Measurements from ENCODE around the gene SLC25A12.

SLC25A12 gene

DNA sequence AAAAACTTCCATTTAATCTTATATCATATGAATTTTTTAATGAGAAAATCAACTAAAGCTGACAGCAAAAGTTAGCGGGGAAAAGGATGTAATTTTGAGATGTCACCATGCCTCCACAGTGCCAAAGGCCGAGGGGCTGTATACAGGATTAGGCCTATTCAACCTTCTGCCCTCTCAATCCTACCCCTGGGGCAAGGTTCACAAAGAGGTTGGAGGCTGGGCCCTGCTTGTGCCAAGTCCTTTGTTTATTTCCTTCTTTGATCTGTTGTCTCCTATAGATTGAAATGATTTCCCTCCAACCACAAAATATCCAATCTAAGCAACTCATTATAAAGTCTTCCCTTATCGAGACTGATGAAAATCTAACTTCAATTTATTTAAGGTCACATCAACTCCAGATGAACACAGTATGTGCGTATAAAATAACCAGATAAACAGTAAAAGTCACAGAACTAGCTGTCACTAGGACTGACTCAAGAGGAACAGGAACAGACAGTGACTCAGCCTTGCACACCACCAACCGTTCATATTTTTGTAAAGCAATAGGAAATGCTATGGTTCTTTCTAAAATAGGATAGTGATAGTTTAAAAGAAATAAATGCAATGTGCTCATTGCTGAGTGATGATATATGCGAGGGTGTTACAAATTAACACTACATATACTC, 95.8 kb downstream of the SLC25A12 start:
- Histone ChIP-seq H3K27me3 (ENCODE audit: control insufficient read depth, low read length) (no peaks in the 10 kb centered on the region), H3K4me1 (ENCODE audit: control insufficient read depth, low read length) (no peaks in the 10 kb centered on the region), H3F3A (ENCODE audit: control insufficient read depth, insufficient read depth) (no peaks in the 10 kb centered on the region), H3K27ac (ENCODE audit: low read depth, low read length) (no peak overlapping the region), H3K4me2 (ENCODE audit: low read length) (no peak overlapping the region), H3K4me3 (ENCODE audit: low read length) (no peak overlapping the region), H3K9me2 (replicated peaks; ENCODE audit: control insufficient read depth, low read length) (no peaks in the 10 kb centered on the region), H3K79me2 (ENCODE audit: control insufficient read depth, low read length) (no peaks in the 10 kb centered on the region), H3K36me3 (ENCODE audit: control insufficient read depth, low read length) (peaks cover 14% of the 10 kb centered on the region), H4K20me1 (ENCODE audit: control insufficient read depth, insufficient read depth, low read depth, low read length) (no peaks in the 10 kb centered on the region), H3K9me3 (ENCODE audit: control insufficient read depth, insufficient read depth, low read length) (no peaks in the 10 kb centered on the region)
- TF ChIP-seq CTCF (IDR thresholded peaks at IDR 0.05; ENCODE audit: low read depth, low read length, poor library complexity, severe bottlenecking) (no peak), EZH2phosphoT487 (IDR thresholded peaks at IDR 0.05; ENCODE audit: borderline replicate concordance, low read length) (no peak)

GRCh38 chr2:171794918-171795317, 99.1 kb downstream of the SLC25A12 start:
- Histone ChIP-seq H3K4me3 (ENCODE audit: low read length) (no peak overlapping the region), H3K27me3 (ENCODE audit: control insufficient read depth, low read length) (no peaks in the 10 kb centered on the region), H3K27ac (ENCODE audit: low read depth, low read length) (no peak overlapping the region), H4K20me1 (ENCODE audit: control insufficient read depth, insufficient read depth, low read depth, low read length) (no peaks in the 10 kb centered on the region), H3K4me1 (ENCODE audit: control insufficient read depth, low read length) (no peaks in the 10 kb centered on the region), H3K4me2 (ENCODE audit: low read length) (no peak overlapping the region), H3F3A (ENCODE audit: control insufficient read depth, insufficient read depth) (no peaks in the 10 kb centered on the region), H3K36me3 (ENCODE audit: control insufficient read depth, low read length) (peaks cover 31% of the 10 kb centered on the region), H3K9me3 (ENCODE audit: control insufficient read depth, insufficient read depth, low read length) (no peaks in the 10 kb centered on the region), H3K9me2 (replicated peaks; ENCODE audit: control insufficient read depth, low read length) (no peaks in the 10 kb centered on the region), H3K79me2 (ENCODE audit: control insufficient read depth, low read length) (no peaks in the 10 kb centered on the region)
- no peak for TF ChIP-seq CTCF (IDR thresholded peaks at IDR 0.05; ENCODE audit: low read depth, low read length, poor library complexity, severe bottlenecking)
- TF ChIP-seq EZH2phosphoT487 (IDR thresholded peaks at IDR 0.05; ENCODE audit: borderline replicate concordance, low read length) = no peak

DNA sequence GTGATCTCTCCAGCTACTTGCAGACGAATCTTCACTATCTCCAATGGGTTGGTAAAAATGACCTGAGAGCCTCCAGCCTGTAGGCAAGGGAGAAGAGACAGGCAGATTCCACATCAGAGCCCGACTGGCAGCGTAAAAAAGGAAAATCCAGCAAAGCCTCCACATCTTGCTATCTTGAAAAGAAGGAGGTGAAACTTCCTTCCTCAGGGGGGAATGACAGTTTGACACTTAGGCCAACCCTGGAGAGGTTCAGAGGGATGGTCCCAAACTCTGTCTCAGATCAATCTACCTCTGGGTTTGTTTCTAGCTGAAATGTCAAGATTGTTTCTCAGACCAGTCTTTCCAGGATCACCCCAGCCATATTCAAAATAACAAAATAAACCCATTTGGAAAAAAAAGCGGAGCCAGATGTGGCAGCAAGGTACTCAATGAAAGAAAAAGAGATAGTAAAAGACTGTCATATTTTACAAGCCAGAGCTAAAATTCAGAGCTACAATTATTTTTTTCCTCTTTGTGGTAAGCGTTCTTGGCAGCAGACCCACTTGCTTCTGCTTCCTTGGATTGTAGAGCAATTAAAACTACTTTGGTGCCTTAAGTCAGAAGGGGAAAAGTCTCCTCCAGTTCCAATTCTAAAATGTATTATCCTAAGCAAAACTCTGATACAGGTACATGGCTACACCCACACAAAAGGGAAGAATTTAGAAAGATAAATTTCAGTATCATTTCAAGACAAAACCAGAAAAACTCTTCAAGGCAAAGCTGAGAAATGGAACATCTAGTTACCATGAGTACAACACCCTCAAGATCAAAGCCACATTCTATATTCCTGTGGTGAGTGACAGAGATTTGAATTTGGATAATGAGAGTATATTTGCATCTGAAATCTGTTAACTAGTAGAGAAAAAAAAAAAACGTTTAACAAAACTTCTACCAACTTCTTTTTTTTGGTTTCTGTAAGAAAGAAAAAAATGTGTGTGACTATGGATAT, 100.1 kb downstream of the SLC25A12 start:
- Histone ChIP-seq H3K4me1 (ENCODE audit: control insufficient read depth, low read length) (no peaks in the 10 kb centered on the region), H4K20me1 (ENCODE audit: control insufficient read depth, insufficient read depth, low read depth, low read length) (no peaks in the 10 kb centered on the region), H3F3A (ENCODE audit: control insufficient read depth, insufficient read depth) (no peaks in the 10 kb centered on the region), H3K27ac (ENCODE audit: low read depth, low read length) (no peak overlapping the region), H3K36me3 (ENCODE audit: control insufficient read depth, low read length) (peaks cover 26% of the 10 kb centered on the region), H3K9me3 (ENCODE audit: control insufficient read depth, insufficient read depth, low read length) (no peaks in the 10 kb centered on the region), H3K9me2 (replicated peaks; ENCODE audit: control insufficient read depth, low read length) (no peaks in the 10 kb centered on the region), H3K4me2 (ENCODE audit: low read length) (no peak overlapping the region), H3K4me3 (ENCODE audit: low read length) (no peak overlapping the region), H3K27me3 (ENCODE audit: control insufficient read depth, low read length) (no peaks in the 10 kb centered on the region), H3K79me2 (ENCODE audit: control insufficient read depth, low read length) (no peaks in the 10 kb centered on the region)
- no peak for TF ChIP-seq CTCF (IDR thresholded peaks at IDR 0.05; ENCODE audit: low read depth, low read length, poor library complexity, severe bottlenecking)
- no peak for TF ChIP-seq EZH2phosphoT487 (IDR thresholded peaks at IDR 0.05; ENCODE audit: borderline replicate concordance, low read length)
